GM19239 (cell line): ENCODE data around the gene CHSY1.
"Not testable (repeated sequence)": the region's sequence is repeated elsewhere in the genome, so short reads cannot be mapped to it uniquely, and the experiment has no call there.

Source experiments
- DNase-seq: peaks from one replicate; pipeline ENCODE4 v3.0.0; 2011; ENCODE audit warnings: low spot score; ENCODE audit not compliant: insufficient read length
- FAIRE-seq: peaks from 2 replicates; lab custom pipeline; 2011; peaks lifted over from hg19 to GRCh38; lab: Jason Lieb, UNC

The CHSY1 gene

DNA sequence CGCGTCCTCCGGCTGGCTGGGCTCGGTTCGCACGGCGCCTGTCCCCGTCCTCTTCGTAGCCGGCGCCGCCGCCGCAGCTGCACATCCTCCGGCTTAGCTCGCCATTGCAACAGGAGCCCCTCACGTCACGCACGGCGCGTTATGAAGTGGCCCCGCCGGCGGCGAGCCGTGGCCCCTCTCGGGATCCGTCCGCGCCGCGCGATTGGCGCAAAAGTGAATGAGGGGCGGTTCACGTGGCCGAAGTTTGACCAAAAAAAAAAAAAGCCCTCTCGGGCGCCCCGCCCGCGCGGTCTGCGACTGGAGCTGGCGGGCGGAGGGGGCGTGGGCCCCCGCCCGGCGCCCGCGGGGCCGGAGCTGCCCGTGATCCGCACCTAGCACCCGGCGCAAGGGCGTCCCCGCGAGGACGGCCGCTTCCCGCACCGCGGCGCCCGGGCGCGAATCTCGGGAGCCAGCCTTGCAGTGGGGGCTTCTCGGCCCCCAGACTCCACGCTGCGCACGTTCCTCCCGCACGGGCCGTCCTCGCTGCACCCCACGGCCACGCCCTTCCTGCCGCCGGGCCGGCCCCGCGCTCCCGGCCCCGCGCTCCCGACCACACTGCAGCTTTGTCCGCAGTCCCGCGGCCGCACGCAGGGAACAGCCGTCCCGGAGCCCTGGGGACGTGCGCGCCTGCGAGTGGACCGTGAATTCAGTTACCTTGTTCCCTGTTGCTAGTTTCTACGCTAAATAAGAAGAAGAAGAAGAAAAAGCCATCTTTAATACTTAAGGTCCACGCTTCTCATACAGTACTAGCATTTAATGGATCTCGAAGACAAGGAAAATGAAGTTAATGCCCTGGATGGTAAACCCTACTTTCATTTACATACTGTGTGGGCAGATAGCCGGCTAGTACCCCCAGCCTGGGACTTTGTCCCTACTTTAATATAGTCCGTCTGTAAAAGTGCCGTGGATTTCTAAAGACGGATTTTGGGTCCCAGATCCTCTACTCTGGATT is at the start of gene CHSY1:
Gene CHSY1 (minus strand): TSS at position 219 of the 991 bp plus-strand sequence. CDS start 592 bp downstream, outside the sequence.
- DNase-seq (peak; percentile 92), FAIRE-seq (no peak)

GRCh38 chr15:101296418-101297405 is 44.9 kb upstream of the CHSY1 start:
- DNase-seq (no peak), FAIRE-seq (no peak)

GRCh38 chr15:101295607-101296161 is 43.8 kb upstream of the CHSY1 start:
- DNase-seq = no peak
- no peak for FAIRE-seq

- peak; percentile 83 for FAIRE-seq
- DNase-seq = peak; percentile 82
Observed at GRCh38 chr15:101294731-101295606, 43.1 kb upstream of the CHSY1 start, which contains the start of gene SNRPA1. SNRPA1 (minus strand) TSS chr15:101295248; CDS start chr15:101295178, 70 bp downstream.

- FAIRE-seq (peak; percentile 54), DNase-seq (no peak)
Observed at GRCh38 chr15:101293122-101293521, 41.3 kb upstream of the CHSY1 start.

DNA sequence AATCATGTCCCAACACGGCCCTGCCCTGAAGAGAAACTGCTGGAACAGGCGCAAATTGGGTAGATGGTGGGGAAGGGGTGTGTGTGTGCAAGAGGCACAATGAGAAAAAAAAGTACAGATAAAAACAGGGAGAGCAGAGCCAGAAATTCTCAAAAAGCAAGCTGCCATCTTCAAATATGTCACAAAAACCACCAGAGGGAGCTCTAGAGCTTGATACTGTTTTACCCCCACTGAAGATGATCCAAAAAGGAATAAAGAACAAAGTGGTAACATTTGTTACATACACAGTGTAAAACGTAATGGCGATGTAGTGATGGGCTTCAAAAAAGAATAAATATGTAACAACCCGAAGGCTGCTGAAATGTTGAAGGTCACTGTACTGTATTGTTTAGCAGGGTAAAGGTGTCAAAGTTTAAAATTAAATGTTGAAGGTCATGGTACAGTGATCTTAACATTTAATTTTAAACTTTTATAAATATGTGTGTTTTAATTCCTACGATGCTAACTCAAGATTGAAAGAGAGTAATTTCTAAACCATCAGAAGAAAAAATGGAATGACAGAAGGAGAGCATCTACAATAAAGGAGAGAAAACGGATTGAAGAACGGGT is 37.2 kb upstream of the CHSY1 start:
- FAIRE-seq (peak; percentile 4), DNase-seq (no peak)

DNA sequence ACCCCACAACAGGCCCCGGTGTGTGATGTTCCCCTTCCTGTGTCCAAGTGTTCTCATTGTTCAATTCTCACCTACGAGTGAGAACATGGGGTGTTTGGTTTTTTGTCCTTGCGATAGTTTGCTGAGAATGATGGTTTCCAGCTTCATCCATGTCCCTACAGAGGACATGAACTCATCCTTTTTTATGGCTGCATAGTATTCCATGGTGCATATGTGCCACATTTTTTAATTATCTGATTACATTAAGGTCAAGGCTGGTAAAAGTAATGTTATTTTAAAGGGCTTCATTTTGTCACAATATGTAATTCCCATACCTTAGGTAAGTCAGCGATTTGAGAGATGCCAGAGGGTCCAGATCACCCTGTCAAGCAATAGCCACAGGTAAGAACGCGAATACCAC is 35.5 kb upstream of the CHSY1 start:
- not testable (repeated sequence) for FAIRE-seq, DNase-seq

DNA sequence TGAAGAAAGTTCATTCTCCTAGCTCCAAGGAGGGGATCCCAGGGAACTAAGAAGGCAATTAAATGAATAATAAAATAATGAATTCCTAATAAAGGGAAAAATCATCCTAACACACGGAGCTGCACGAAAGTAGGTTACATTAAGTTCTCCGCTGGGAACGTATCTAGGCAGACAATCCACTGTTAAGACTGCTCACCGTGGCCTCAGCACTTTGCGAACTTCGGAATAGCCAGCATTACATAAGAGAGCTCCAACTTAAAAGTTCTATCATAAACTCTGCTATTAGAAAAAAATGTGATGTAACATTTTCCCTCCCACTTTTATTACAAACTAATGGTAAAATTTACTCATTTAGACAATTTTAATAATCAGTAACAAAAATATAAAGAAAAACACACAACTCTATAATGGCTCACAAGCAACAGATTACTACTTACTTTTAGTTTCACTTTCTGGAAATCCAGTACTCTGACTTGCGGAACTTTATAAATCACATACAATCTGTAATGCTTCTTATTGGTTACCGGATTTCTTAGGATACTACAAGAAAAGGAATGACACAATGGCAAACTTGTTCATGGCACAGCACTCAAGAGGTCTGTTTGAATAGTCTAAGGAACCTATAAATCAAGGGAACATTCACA is 34.7 kb upstream of the CHSY1 start:
- DNase-seq = no peak
- no peak for FAIRE-seq

DNA sequence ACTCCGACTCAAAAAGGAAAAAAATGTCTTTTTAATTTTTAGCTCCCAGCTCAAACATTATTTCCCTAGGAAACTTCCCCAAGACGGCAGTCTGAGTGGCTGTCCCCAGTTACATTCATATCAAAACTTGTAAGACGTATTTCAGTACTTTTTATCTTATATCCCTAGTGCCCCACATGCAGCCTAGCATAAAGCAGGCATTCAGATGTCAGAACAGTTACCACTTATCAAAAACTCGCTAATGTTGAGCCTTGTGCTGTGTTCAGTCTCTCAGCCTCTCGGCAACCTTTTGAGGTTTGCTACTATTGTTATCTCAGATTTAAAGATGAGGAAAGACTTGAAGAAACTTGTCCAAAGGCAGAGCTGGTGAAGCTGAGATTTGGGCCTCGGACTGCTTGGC is 32.1 kb upstream of the CHSY1 start:
- FAIRE-seq (no peak), DNase-seq (no peak)

DNA sequence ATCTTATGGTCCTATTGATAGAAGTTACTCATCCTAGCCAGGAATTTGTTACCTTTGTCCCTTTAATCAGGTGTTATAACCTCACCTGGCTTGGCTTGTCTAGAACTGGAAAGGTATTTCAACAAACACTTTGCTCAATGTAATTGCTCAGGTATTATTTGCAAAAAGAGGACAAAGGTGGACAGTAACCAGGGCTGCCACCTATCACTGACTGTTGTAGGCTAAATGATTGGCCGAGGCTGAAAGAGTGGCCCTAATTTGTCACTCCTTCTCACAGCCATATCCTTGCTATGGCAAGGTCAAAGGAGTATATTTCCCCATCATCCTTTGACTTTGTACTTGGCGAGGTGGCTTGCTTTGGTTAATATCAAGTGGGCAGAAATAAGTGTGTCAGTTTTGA is 28.2 kb upstream of the CHSY1 start:
- FAIRE-seq (no peak), DNase-seq (no peak)

- DNase-seq (no peak), FAIRE-seq (peak; percentile 39)
Observed at GRCh38 chr15:101277943-101278564, 26.2 kb upstream of the CHSY1 start.

DNA sequence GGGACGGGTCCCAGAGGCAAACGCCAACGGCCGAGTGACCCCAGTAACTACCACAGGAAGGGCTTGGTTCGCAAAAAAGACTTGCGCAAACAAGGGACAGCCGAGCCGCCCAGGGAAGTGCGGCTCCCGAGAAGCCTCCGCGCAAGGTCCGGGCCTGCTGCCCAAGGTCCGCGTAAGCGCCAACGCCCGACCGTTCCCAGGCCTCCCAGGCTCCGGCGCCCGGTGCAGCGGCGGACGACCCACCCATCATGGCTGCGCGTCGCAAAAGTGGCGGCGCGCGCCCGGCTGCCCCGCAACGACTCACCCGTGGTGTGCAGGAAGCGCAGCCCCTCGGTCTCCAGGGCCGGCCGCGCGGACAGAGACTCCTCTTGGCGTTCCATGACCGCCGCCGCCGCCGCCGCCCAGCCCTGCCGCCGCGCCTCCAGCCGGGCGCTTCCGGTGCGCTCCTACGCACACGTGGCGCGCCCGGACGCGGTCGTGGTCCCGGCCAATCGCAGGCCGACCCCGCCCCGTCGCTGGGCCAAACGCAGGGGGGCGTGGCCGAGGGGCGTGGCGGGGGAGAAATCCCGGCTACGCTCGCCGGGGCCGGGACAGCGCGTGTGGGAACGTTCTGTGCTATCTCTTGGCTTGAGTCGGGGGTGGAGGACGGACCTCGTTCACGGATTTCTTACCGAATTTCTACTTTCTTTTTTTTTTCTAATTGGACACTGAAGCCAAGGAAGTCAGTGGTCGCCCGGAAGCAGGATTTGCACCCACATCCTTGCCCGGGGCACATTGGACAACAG is 25.4 kb upstream of the CHSY1 start, which contains the start of gene SELENOS:
Gene SELENOS (minus strand): TSS at position 448 of the 785 bp plus-strand sequence. CDS start 68 bp downstream, at position 380.
- DNase-seq (peak; percentile 78), FAIRE-seq (peak; percentile 45)

DNA sequence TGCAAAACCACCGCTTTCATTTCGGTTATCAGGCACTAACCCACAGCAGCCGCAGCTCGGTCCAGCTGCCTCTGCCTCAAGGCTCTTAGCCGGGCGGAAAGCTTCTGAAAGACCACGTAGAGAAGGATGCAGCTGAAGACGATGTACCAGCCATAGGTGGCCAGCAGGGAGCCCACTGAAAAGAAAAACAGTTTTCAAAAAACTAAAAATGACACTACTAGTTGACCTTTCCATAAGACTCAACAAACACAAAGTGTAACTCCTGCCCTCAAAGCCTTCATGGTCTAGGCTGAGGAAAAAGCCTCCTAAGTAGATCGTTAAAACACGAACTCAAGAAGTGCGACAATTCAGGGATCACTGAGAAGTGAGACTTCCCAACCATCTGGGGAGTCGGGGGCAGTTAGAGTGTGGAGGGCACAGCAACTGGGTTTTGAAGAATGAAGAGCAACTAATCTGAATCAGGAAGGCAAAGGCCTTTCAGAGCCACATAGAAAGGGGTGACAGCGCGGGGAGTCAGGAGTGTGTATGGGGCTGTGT is 24.7 kb upstream of the CHSY1 start:
- FAIRE-seq = peak; percentile 47
- DNase-seq = no peak

- DNase-seq (no peak), FAIRE-seq (peak; percentile 82)
Observed at GRCh38 chr15:101275018-101275417, 23.2 kb upstream of the CHSY1 start.

DNA sequence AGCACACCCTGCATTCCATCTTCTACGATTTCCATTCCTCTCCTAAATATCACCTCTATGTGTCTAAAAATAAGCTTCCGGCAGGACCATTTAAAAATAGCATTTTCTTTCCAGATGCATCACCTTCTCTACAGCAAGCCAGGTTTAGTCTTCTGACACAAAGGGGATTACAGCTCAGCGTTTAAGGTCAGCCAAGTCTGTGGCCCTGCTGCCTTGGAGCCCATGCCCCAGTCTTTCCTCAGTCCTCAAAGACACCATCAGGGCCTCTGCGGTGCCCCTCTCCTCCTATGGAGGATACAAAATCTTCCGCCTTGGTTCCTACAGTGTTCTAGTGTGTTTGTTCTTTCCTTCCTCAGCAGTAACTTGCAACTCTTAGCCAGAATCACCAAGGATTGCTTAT is 21.7 kb upstream of the CHSY1 start:
- FAIRE-seq = no peak
- no peak for DNase-seq

DNA sequence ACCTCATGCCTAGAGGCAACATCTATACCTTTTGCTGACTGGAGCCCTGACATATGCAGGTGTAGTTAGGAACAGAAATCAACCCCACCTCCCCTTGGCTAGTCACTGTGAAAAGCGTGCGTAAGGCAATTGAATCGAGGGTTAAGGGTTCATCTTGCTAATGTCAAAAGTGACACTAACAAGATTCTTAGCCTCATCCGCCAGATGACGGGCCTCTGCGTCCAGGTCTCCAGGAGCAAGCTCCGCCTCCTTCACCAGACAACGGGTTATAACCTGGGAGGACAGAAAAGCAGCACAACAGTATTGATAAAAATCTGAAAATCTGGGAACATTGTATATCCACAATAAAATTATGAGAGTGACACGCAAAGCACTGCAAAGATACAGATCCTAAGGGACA is 20.7 kb upstream of the CHSY1 start:
- no peak for FAIRE-seq

More for the DNA sequence above, 20.7 kb upstream of the CHSY1 start:
- no peak for DNase-seq
